Mesenchymal stem cell (in vitro differentiated cells and primary cell): ENCODE measurements around the gene CARD10.
A peak's percentile ranks its signal among the peaks of the same experiment; 100 is the strongest.

ENCODE experiments used
- DNase-seq: peaks from one replicate; pipeline ENCODE4 v3.0.0-alpha.2; 2013
- H2AFZ ChIP-seq: one replicate; pipeline ENCODE4 v1.6.1; 2013; ENCODE audit warnings: low read depth, mild to moderate bottlenecking, control low read depth, inconsistent platforms, low read length, moderate library complexity
- H2AK5ac ChIP-seq: 2 replicates; pipeline ENCODE4 v1.6.1; 2013; ENCODE audit warnings: low read length, moderate library complexity, mild to moderate bottlenecking, inconsistent platforms; ENCODE audit not compliant: severe bottlenecking
- H2BK120ac ChIP-seq: one replicate; pipeline ENCODE4 v1.6.1; 2013; ENCODE audit warnings: low read depth, mild to moderate bottlenecking, inconsistent platforms, low read length, moderate library complexity
- H2BK12ac ChIP-seq, 2 experiments: one replicate each; pipeline ENCODE4 v1.6.1; 2013; ENCODE audit warnings: inconsistent platforms in 2 of 2, low read length in 2 of 2, mild to moderate bottlenecking in 2 of 2, moderate library complexity in 2 of 2, control low read depth in 1 of 2
- H2BK15ac ChIP-seq: one replicate; pipeline ENCODE4 v1.6.1; 2013; ENCODE audit warnings: mild to moderate bottlenecking, low read depth, inconsistent platforms; ENCODE audit not compliant: poor library complexity, severe bottlenecking
- H2BK5ac ChIP-seq: 2 replicates; pipeline ENCODE4 v1.6.1; 2013; ENCODE audit warnings: low read depth, mild to moderate bottlenecking, low read length, control low read depth, inconsistent platforms; ENCODE audit not compliant: poor library complexity, severe bottlenecking
- H3K14ac ChIP-seq, 2 experiments: one replicate each; pipeline ENCODE4 v1.6.1; 2013; ENCODE audit warnings: inconsistent platforms in 2 of 2, low read length in 2 of 2, control low read depth in 1 of 2, mild to moderate bottlenecking in 1 of 2, moderate library complexity in 1 of 2
- H3K18ac ChIP-seq, 2 experiments: one replicate each; pipeline ENCODE4 v1.6.1; 2013; ENCODE audit warnings: inconsistent platforms in 2 of 2, low read length in 2 of 2, control low read depth in 1 of 2, low read depth in 1 of 2, mild to moderate bottlenecking in 1 of 2
- H3K23ac ChIP-seq, 2 experiments: one replicate each; pipeline ENCODE4 v1.6.1; 2013; ENCODE audit warnings: inconsistent platforms in 2 of 2, low read length in 2 of 2, mild to moderate bottlenecking in 2 of 2, moderate library complexity in 2 of 2, control low read depth in 1 of 2
- H3K27ac ChIP-seq: 2 replicates; pipeline ENCODE4 v1.5.1; 2013; ENCODE audit warnings: mild to moderate bottlenecking, moderate library complexity, low read length, control low read depth, inconsistent platforms; ENCODE audit not compliant: poor library complexity, severe bottlenecking
- H3K27me3 ChIP-seq, 2 experiments: 2 replicates each; pipeline versions ENCODE4 v1.6.1 to v1.7.0; 2013; ENCODE audit warnings: low read length in 2 of 2, mild to moderate bottlenecking in 2 of 2, moderate library complexity in 2 of 2, control low read depth in 1 of 2, inconsistent platforms in 1 of 2; ENCODE audit not compliant: control insufficient read depth in 1 of 2, insufficient read depth in 1 of 2
- H3K36me3 ChIP-seq, 2 experiments: 2 replicates each; pipeline versions ENCODE4 v1.6.1 to v1.7.0; 2013; ENCODE audit warnings: low read length in 2 of 2, control low read depth in 1 of 2, inconsistent platforms in 1 of 2, low read depth in 1 of 2, mild to moderate bottlenecking in 1 of 2; ENCODE audit not compliant: insufficient read depth in 2 of 2, control insufficient read depth in 1 of 2
- H3K4ac ChIP-seq, 2 experiments: one replicate each; pipeline ENCODE4 v1.6.1; 2013; ENCODE audit warnings: inconsistent platforms in 2 of 2, low read length in 2 of 2, mild to moderate bottlenecking in 2 of 2, moderate library complexity in 2 of 2, control low read depth in 1 of 2, low read depth in 1 of 2
- H3K4me1 ChIP-seq: 2 replicates; pipeline ENCODE4 v1.6.1; 2013; ENCODE audit warnings: low read depth, low read length, control low read depth; ENCODE audit not compliant: control insufficient read depth, insufficient read depth
- H3K4me2 ChIP-seq: 2 replicates; pipeline ENCODE4 v1.6.1; 2013; ENCODE audit warnings: low read length, mild to moderate bottlenecking, inconsistent platforms; ENCODE audit not compliant: poor library complexity, severe bottlenecking
- H3K4me3 ChIP-seq, 2 experiments: 2 replicates each; pipeline versions ENCODE4 v1.5.1 to v1.7.0; 2013; ENCODE audit warnings: low read length in 2 of 2, mild to moderate bottlenecking in 2 of 2, control low read depth in 1 of 2, low read depth in 1 of 2; ENCODE audit not compliant: insufficient read depth in 1 of 2
- H3K79me1 ChIP-seq: replicated peaks from 2 replicates; pipeline ENCODE4 v1.6.1; 2013; ENCODE audit warnings: mild to moderate bottlenecking, control low read depth, low read length, inconsistent platforms; ENCODE audit not compliant: poor library complexity, severe bottlenecking
- H3K9ac ChIP-seq: 2 replicates; pipeline ENCODE4 v1.7.0; 2013; ENCODE audit warnings: mild to moderate bottlenecking, low read length, moderate library complexity
- H3K9me3 ChIP-seq: 2 replicates; pipeline ENCODE4 v1.7.0; 2013; ENCODE audit warnings: mild to moderate bottlenecking, low read length; ENCODE audit not compliant: control insufficient read depth
- H4K8ac ChIP-seq: one replicate; pipeline ENCODE4 v1.6.1; 2013; ENCODE audit warnings: inconsistent platforms, mild to moderate bottlenecking, low read length, moderate library complexity
- H4K91ac ChIP-seq: one replicate; pipeline ENCODE4 v1.6.1; 2013; ENCODE audit warnings: mild to moderate bottlenecking, low read length, inconsistent platforms
- WGBS: methylation state at CpG from one replicate; pipeline ENCODE4 v1.1.7; 2013; ENCODE audit warnings: mixed read lengths; 5-methylcytosine and 5-hydroxymethylcytosine counted together

CARD10 gene

GRCh38 chr22:37509059-37509860, 10.0 kb downstream of the CARD10 start:
- no peaks in the 10 kb centered on the region for H3K27me3 ChIP-seq
- H3K14ac ChIP-seq = peak overlapping the region in 1 of 2 experiments; percentile 63
- 84% methylated on average over 7 of the region's 10 CpGs for WGBS
- H3K9me3 ChIP-seq = no peaks in the 10 kb centered on the region
- peak overlapping the region in 1 of 2 experiments; percentile 50 for H2BK12ac ChIP-seq
- H2BK120ac ChIP-seq = no peak overlapping the region
- peak overlapping the region in 1 of 2 experiments; percentile 38 for H3K18ac ChIP-seq
- H3K4ac ChIP-seq = no peak overlapping the region
- H4K8ac ChIP-seq = no peak overlapping the region
- peaks cover 43% of the 10 kb centered on the region for H3K4me1 ChIP-seq
- no peak overlapping the region for H4K91ac ChIP-seq
- peak overlapping the region; percentile 15 for H2BK5ac ChIP-seq
- no peak overlapping the region for H3K27ac ChIP-seq
- peaks cover 48 to 71% of the 10 kb centered on the region in 2 experiments for H3K36me3 ChIP-seq
- no peak overlapping the region for H3K4me2 ChIP-seq
- peak overlapping the region in 1 of 2 experiments; percentile 15 for H3K4me3 ChIP-seq
- H3K9ac ChIP-seq = peak overlapping the region; percentile 36
- no peak for DNase-seq
- no peak overlapping the region for H2BK15ac ChIP-seq
- H3K79me1 ChIP-seq = peaks cover 48% of the 10 kb centered on the region
- no peak overlapping the region for H2AFZ ChIP-seq
- H2AK5ac ChIP-seq = peak overlapping the region; percentile 89
- no peak overlapping the region for H3K23ac ChIP-seq

GRCh38 chr22:37508431-37508992, 10.7 kb downstream of the CARD10 start:
- H3K79me1 ChIP-seq = peaks cover 50% of the 10 kb centered on the region
- WGBS = 94% methylated on average over 13 of the region's 22 CpGs
- no peak overlapping the region for H3K14ac ChIP-seq
- H3K9ac ChIP-seq = peak overlapping the region; percentile 36
- no peak overlapping the region for H2BK5ac ChIP-seq
- H3K36me3 ChIP-seq = peaks cover 52 to 76% of the 10 kb centered on the region in 2 experiments
- no peak overlapping the region for H3K27ac ChIP-seq
- H3K4me3 ChIP-seq = no peak overlapping the region
- no peak overlapping the region for H2BK15ac ChIP-seq
- H2AFZ ChIP-seq = no peak overlapping the region
- no peak overlapping the region for H4K91ac ChIP-seq
- no peak overlapping the region for H4K8ac ChIP-seq
- no peak overlapping the region for H2BK120ac ChIP-seq
- H3K9me3 ChIP-seq = no peaks in the 10 kb centered on the region
- H2BK12ac ChIP-seq = no peak overlapping the region
- H3K4me2 ChIP-seq = no peak overlapping the region
- no peak for DNase-seq
- H3K18ac ChIP-seq = peak overlapping the region in 1 of 2 experiments; percentile 38
- peak overlapping the region; percentile 89 for H2AK5ac ChIP-seq
- no peaks in the 10 kb centered on the region for H3K27me3 ChIP-seq
- no peak overlapping the region for H3K4ac ChIP-seq
- H3K23ac ChIP-seq = no peak overlapping the region
- H3K4me1 ChIP-seq = peaks cover 46% of the 10 kb centered on the region

- Histone ChIP-seq H3K23ac (no peak overlapping the region), H4K91ac (no peak overlapping the region), H3K4me2 (no peak overlapping the region), H2AK5ac (peak overlapping the region; percentile 15), H3K4ac (no peak overlapping the region), H3K9ac (no peak overlapping the region), H3K27ac (no peak overlapping the region), H2BK15ac (no peak overlapping the region), H2BK12ac (no peak overlapping the region), H2AFZ (no peak overlapping the region), H3K14ac (no peak overlapping the region), H3K9me3 (no peaks in the 10 kb centered on the region), H3K4me3 (no peak overlapping the region), H3K36me3 (peaks cover 60 to 84% of the 10 kb centered on the region in 2 experiments), H3K27me3 (no peaks in the 10 kb centered on the region), H3K79me1 (peaks cover 52% of the 10 kb centered on the region), H4K8ac (no peak overlapping the region), H2BK120ac (no peak overlapping the region), H3K18ac (no peak overlapping the region), H3K4me1 (peaks cover 47% of the 10 kb centered on the region), H2BK5ac (no peak overlapping the region)
- WGBS = 97% methylated on average over 10 of the region's 10 CpGs
- no peak for DNase-seq
These were observed 11.5 kb downstream of the CARD10 start for GRCh38 chr22:37507731-37508130.

GRCh38 chr22:37505989-37506388, 13.2 kb downstream of the CARD10 start:
- Histone ChIP-seq H3K23ac (no peak overlapping the region), H2AFZ (no peak overlapping the region), H2BK15ac (no peak overlapping the region), H2BK120ac (no peak overlapping the region), H3K36me3 (peaks cover 69 to 90% of the 10 kb centered on the region in 2 experiments), H3K9ac (no peak overlapping the region), H4K91ac (no peak overlapping the region), H3K79me1 (peaks cover 52% of the 10 kb centered on the region), H3K4ac (no peak overlapping the region), H3K27ac (no peak overlapping the region), H3K14ac (no peak overlapping the region), H3K4me1 (peaks cover 53% of the 10 kb centered on the region), H2BK5ac (no peak overlapping the region), H3K9me3 (no peaks in the 10 kb centered on the region), H3K4me2 (no peak overlapping the region), H4K8ac (no peak overlapping the region), H3K4me3 (no peak overlapping the region), H2BK12ac (no peak overlapping the region), H3K27me3 (no peaks in the 10 kb centered on the region), H3K18ac (no peak overlapping the region), H2AK5ac (no peak overlapping the region)
- 97% methylated on average over 12 of the region's 14 CpGs for WGBS
- DNase-seq = no peak
